HL-60/S4 (cell line): ENCODE data around the gene DLG2.
"Not testable (repeated sequence)": the region's sequence is repeated elsewhere in the genome, so short reads cannot be mapped to it uniquely, and the experiment has no call there.

Experiments used
- in situ Hi-C: fragments of 300-500 bp; cut with MboI; formaldehyde crosslinking; loops from 2 replicates; pipeline ENCODE4 v1.14.3; 2022; ENCODE audit warnings: low sequenced_read_pairs

The DLG2 gene

DNA sequence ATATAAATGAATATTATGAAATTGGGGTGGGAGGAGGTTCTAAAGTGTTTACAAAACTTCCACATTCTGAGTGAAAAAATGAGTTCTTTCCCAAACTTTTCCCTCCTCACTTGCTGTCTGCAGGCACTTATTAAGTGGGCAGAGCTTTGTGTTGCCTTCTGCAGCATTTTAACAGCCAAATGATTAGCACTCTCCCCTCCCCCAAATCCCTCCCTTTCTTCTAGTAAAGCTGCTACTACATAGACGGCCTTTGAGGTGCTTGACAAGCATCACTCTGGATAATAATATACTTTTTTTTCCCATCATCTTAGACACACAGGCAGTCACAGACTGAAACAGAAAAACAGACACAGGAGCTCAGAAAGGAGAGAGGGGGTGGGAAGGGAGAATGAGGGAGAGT is 493.5 kb downstream of the DLG2 start:
- in situ Hi-C loops: no loop called here

DNA sequence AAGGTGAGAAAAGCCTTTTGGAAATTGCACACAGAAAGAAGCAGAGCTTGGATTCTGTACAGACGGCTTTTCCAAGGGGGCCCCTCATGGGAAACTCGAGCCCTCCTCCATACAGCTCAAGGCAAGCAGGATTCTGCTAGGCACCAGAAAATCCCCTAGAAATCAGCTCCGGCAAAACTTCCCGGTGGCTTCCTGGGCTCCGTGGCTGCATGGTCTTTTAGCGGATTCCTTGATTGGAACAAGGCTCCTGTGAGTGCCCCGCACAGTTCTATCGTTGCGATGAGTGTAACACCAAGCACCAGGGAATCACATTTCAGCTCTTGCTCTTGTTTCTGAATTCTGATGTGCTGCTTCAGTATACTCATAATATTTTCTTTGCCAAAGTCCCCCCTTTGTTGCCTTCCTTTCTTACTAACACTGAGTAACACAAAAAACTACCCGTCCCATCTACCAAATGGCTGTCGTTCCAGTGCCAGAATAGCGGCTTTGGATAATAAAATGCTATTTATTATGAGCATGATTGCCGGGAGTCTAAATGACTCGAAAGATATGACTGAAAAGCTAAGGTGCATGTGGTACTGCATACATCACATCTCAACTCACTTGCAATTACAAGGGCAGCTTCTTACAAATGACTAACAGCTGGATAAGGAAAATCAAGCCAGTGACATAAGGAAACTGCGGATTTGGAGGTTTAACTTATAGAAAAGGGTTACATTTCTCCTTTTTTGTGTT is 494.1 kb downstream of the DLG2 start:
- in situ Hi-C loops: no loop called here

DNA sequence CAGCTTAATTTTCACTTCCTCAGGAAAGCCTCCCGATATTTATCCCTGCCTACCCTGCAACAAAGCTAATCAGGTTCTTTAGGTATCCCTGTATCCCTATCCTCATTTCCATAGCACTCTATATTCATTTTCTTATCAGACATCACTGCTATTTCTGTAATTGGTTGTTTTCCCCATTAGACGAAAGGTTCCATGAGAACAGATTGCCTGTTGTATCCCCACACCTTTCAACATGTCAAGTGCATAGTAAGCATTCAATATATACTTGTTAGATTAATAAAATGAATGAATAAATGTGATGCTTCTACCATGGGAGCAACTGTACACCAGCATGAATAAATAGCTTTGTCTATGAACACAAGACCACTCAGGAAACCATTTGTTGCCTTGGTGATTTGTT is 499.8 kb downstream of the DLG2 start:
- in situ Hi-C loops: no loop called here

DNA sequence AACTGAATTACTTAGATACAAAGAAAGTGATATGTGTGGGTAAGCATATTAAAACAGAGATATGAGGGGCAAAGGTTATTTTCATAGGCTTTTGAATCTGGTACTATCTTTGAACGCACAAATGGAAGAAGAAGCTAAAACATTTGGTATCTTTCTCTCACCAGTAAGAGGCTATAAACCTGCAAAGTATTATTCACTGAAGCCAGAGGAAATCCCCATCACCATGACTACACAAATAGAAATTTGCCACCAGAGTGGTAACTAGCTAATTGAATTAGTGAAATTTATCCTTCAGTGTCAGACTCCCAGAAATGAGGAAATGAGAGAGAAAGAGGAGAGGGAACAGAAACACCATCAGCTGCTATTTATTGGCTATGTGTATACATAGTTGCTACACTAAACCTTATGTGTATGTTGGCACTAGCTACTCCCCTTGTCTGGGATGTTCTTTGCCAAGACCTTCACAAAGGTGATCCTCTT is 503.4 kb downstream of the DLG2 start:
- in situ Hi-C loops: no loop called here

DNA sequence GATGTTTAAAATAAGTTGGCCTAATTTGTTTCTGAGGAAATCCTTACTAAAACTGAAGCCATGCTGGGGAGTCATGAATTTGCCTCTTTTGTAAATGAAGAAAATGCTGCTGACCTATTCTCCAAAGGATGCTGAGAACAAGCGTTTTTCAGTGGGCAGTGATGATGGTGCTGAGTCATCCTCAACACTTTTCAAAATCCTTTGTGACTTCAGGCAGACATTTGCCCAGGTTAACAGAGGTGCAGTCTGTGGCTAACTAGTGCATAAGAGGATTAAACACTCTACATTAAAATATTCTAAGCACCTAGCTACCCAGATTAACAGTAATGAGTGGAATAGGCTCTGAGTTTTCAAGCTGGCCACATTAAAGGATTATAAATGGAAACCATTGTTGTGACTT is 509.0 kb downstream of the DLG2 start:
- in situ Hi-C loops: no loop called here

DNA sequence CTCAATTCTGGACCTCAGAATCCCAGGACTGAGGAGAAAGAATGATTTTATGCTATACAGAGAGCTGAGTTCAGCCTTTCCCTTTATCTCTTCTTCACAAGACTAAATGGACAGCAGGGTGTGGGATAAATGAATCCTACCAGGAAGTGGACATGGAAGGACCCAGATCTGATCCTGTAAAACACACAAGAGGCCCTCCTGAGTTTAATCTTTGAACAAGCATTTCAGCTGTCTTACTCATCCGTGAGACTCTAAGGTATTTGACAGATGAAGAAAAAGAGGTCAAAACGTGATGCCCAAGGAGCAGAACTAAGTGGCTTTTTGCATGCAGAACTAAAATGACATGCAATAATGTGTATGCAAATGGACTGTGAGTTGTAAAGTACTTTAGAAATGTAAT is 511.3 kb downstream of the DLG2 start:
- in situ Hi-C loops: no loop called here

DNA sequence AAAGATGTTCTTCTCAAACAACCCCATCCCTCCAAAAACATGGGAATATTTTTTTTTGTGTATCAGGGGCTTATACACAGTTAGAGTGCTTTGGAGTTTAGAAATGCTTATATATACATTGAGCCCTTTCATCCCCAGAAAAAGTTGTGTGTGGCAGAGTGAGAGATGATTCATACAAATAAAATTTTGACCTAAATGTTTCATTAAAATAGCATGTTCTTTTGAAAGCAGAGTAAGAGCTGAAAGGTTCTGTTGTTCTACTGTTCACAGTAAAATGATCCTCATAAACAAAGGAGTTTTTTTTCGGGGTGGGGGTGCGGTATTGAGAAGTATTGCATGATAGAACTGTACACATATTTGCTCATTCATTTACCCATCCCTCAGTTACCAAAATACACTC is 512.4 kb downstream of the DLG2 start:
- in situ Hi-C loops: no loop called here

DNA sequence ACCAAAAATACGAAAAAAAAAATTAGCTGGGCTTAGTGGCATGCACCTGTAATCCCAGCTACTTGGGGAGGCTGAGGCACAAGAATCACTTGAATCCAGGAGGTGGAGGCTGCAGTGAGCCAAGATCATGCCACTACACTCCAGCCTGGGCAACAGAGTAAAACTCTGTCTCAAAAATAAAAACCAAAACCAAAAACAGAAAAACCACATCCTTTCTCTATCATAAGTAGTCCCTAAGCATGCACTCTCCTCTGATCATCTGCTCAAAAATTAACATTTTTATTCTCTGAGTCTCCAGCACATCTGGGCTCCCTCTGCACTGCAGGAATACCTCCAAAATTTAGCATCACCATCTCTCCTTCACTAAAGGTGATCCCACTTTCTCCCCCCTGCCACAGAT is 516.9 kb downstream of the DLG2 start:
- in situ Hi-C loops: not testable (repeated sequence)

DNA sequence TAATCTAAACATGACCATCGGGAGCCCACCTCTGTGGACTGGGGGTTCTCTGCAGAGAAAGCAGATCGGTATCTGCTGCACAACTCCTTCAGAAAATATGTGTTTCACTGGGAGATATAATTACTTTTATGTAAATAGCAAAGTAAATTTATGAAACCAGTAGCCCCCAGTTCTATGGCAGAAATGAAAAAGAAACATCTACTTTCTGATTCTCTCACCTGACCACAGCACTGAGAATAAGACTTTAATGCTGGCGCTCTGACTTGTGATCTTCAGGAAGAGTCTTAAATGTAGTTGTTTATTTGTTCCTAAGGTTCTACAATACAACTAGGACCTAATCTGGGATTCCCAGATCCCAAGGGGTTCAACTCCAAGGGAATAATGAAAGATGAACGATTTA is 518.0 kb downstream of the DLG2 start:
- in situ Hi-C loops: no loop called here

DNA sequence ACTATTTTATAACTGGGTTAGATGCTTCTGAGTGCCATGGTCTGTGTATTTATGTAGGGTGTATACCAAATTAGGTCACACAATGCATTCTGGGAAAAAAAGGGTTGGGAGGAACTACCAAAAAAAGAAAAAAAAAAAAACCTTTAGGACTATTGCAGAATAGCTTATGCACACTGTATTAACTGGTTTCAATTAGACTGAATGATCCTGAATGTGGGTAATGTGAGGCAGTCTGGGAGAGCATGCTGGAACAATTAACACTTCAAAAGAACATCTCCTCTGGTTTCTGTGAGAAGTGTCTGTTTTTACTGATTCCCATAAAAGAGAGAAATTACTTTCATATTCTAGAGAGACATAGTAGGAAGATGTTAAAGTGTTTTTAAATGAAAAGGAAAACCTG is 521.3 kb downstream of the DLG2 start:
- in situ Hi-C loops: no loop called here

DNA sequence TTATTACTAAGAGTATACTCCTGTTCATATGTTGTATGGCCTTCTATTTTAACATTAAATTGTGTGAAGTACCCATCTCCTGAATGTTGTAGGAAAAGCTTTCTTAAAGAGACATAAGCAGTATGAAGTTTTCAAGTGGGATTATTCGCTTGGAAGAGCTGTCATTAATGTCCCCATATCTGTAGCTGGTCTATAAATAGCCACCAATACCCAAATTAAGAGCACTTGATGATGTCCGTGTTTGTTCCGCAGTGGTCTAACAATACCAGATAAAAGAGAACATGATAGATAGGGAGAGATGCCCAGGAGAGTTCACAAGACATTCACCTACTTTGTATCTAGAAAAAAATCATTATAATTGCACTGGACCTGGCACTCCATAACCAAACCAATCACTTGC is 527.6 kb downstream of the DLG2 start:
- in situ Hi-C loops: no loop called here

DNA sequence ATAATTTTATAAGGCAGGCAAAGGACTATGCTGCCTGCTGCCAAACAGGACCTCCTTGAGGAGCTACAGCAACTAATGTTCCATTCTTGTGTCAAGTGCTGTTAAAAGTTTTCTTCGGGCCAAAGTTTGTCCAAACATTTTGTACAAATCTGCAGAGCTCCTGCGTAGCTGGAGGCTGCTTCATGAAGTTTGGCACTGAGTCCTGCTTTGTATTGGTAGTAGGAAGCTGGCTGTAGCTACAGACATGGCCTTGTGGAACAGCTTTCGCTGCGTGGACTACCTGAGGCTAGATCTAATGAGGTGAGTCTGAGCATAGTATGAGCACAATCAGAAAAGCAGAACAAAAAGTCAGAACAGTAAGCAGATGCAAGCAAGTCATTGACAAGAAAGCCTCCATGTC is 528.1 kb downstream of the DLG2 start:
- in situ Hi-C loops: no loop called here

DNA sequence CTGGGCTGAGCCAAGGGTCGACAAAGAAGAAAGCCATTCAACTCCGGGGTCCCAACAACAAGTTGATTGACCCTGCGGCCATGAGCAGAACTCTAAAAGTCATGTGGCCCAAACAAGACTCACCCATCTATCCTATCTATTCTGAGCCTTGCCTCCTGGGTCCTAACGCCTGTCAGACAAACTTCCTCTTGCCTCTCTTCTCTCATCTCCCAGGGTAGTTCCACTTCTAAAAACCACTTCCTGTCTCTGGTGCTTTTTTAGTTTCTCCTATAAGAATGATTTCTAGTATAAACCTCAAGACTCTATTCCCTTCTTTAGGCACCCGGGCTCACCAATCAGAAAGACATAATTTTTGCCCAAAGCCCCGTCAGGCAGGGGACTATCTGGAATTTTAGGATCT is 530.2 kb downstream of the DLG2 start:
- in situ Hi-C loops: no loop called here

DNA sequence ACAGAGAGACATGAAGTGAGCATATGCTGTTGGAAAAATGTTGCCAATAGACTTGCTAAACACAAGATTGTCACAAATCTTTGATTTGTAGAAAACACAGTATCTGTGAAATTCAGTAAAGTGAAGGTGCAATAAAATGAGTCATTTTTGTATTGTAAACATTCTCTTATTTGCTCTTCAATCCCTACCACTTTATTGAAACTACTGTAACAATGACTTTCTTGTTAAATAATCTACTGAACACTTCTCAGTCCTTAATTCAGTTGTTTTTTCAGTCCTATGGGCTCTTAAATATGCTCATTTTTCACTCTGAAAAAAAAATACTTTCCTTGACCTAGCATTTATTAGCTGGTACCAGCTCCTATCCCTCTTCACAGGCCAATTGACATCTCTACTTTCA is 531.9 kb downstream of the DLG2 start:
- in situ Hi-C loops: no loop called here

DNA sequence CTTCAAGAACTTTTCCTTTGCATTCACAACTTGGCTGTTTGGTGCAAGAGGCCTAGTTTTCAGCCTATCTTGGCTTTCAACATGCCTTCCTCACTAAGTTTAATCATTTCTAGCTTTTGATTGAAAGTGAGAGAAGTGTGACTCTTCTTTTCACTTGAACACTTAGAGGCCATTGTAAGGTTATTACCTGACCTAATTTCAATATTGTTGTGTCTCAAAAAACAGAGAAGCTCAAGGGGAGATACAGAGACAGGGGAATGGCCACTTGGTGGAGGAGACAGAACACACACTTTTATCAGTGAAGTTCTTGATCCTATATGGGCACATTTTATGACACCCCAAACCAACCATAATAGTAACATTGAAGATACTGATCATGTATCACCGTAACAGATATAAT is 532.3 kb downstream of the DLG2 start:
- in situ Hi-C loops: no loop called here

DNA sequence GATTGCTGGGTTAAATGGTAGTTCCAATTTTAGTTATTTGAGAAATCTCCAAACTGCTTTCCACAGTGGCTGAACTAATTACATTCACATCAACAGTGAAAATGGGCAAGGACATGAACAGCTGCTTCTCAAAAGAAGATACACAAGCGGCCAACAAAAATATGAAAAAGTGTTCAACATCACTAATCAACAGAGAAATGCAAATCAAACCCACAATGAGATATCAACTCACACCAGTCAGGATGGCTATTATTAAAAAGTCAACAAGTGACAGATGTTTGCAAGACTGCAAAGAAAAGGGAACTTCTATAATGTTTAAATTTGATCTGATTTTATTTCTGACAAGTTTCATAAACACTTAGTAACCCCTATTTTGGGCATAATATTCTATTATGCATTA is 537.5 kb downstream of the DLG2 start:
- in situ Hi-C loops: no loop called here

DNA sequence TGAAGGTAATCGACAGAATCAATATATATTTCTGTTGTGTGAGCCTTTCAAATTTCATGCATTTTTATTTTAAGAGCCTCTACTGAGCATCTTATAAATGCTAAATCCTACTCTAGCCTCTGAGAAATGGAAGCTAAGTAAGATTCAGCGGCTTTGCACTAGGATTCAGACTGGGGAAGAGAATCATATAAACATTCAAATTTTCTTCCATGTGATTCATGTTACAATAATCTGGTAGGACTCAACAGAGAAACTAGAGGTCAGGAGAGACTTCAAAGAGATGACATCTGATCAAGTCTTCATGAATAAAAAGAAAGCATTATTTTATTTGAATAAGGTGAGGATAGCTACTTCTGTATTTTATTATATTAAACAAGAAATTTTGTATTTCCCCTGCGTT is 538.9 kb downstream of the DLG2 start:
- in situ Hi-C loops: no loop called here

DNA sequence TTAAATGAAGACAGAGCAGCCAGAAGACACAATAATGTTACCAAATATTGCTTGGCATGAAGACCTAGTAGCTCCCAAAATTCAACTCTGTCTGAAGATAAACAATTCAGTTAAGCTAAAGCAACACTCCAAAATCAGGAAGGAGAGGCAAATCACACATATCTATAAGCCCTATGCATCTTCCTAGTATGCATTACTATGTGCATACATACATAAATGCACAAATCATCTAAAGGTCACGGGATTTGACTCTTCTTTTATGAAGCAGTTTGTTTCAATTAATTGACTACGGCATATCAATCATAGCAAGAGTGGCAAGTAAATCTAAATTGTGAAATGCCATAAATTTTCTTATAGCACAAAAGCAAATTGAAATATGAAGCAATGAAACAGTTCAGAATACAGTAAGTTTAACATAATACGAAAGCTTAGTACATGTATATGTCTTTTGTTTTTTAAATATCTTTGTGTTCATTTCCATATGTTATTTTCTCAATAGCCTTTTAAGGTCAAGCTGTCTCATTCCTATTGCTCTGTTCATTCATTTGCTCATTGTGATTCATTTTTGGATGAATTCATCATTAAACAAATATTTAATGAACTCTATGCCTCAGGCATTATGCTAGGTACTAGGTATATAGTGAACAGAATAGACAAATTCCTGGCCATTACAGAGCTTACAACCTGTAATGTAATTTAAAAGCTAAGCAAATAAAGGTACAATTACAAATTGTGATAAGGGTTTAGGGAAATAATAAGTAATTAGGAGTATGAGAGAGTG is 540.5 kb downstream of the DLG2 start:
- in situ Hi-C loops: no loop called here

DNA sequence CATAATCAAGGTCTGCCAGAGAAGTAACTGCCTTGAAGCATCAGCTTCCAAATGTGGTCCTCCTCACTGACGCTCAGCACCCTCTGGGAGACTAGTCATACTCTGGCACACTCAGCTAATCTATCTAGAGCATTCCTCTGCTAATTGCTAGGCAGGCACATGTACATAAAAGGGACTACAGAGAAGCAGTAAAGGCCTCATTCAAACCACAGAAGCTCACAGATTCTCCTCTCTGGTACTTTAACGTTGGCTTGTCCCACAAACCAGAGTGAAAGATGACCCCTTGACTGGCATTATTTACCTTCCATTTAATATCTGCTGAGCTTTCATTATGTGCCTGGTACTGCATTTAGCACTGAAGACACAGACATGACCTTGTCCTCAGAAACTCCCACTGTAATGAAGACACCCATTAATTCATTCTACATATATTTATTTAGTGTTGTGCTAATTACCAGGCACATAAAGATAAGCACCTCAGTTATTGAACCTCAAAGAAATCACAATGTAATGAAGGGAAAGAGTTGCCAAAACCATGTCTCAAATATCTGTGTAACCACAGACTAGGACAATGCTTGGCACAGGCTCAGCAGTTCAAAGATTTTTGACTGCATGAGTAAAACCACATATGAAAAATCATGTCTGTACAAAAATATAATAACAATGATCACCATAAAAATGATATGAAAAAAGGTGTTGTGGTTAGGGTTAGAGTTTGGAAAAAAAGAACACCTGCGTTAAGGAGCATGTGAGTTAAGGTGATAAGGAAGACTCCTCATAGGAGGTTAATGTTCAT is 550.4 kb downstream of the DLG2 start:
- in situ Hi-C loops: no loop called here

DNA sequence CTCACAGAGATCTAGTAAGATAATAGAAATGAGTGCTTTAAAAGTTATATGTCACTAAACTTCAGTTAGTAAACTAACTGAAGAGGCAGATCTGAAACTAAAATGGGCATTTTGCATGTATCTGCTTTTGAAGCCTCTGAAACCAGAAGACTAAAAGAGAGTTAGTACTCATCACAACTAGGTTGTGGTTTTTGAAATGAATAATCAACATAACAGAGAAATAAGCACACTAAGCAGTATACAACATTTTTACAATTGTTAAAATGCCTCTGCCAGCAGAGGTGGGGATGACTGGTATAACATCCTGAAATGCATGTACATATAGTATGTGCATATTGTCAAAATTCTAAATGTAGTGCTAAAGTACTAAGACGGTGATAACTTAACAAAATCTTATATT is 564.5 kb downstream of the DLG2 start:
- in situ Hi-C loops: no loop called here

DNA sequence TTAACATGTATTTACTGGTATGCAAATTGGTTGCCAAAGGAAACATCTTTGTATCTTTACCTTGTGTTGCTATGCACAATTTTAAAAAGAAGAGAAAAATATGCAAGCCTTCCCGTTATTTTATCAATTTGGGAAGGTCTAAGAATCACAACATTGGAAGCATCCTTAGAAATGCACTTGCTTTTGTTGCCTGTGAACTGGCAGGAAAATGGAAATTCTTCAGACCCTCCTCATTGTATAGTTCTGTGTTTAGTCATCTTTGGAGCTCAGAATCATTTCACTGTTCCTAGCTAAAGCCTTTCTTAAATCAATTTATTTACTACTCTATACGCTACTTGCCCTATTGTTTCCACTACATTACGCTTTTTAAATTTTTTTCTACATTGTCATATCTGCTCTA is 574.5 kb downstream of the DLG2 start:
- in situ Hi-C loops: no loop called here

DNA sequence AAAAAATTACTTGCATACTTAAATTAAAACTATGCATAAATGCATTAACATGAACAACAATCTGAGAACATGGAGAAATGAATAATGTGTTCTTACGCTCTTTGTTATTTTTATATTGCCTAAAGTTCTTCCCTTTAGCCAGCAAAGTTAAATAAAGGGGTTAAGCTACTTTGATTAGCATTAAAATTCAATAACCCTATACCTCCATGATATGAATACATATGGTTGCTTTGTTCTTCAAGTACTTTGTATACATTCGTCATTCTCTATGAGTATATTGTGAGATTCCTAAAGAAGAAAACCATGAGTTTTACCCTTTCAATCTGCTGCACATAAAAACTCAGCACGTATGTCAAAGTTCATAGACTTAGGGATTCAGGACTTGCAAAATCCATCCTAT is 578.3 kb downstream of the DLG2 start:
- in situ Hi-C loops: no loop called here
